ENCODE data around the gene LIPI.

Gene LIPI

DNA sequence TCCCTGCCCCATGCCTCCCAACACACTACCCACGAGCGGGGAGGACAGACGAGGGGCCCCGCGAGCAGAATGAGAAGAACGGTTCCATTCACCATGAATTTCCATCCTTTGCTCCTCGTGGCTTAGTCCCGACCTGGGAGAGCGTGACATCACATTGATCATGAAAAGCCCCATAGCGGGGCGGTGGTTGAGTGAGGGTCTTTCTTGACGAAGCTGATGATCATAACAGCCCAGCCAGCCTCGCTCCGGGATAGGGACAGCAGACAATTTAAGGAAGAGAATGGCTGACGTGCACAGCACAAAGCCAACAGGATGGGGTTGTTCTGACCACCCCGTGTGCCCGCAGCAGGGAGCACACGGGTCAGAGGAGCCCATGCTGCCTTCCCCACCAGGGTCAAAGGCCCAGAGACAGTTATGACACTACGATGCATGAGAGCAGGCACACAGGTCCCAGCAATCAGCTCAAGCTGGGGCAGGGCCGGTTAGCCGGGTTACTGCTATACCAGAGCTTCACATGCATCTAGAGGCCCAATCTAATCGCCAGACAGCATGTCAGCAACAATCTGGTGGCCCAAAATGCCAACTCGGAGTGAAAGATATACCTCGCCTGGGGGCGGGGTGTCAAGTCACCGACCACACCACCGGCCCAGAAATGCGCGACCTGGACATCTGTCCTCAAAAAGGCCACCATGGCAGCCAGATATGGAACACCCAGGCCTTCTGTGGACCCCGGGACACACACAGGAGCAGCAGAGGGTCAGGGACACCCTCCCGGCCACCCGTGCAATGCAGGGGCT, 135.2 kb downstream of the LIPI start:
- Histone ChIP-seq H3K27ac (ENCODE audit: low read depth, low read length, poor library complexity, severe bottlenecking) (no peak overlapping the region), H3K9me2 (ENCODE audit: low read depth, low read length) (no peaks in the 10 kb centered on the region), H3K36me3 (ENCODE audit: insufficient read depth, low read length) (no peaks in the 10 kb centered on the region), H3K27me3 (ENCODE audit: insufficient read depth, low read length) (no peaks in the 10 kb centered on the region), H4K20me1 (ENCODE audit: insufficient read depth, low read length) (no peaks in the 10 kb centered on the region), H3K9me3 (ENCODE audit: low read length) (no peaks in the 10 kb centered on the region), H3F3A (ENCODE audit: insufficient read depth, low read length) (no peaks in the 10 kb centered on the region), H3K9ac (ENCODE audit: low read length) (no peak overlapping the region), H3K79me2 (ENCODE audit: insufficient read depth, low read length) (no peaks in the 10 kb centered on the region), H3K4me3 (ENCODE audit: low read depth, low read length, poor library complexity, severe bottlenecking) (no peak overlapping the region), H2AFZ (ENCODE audit: low read length) (no peak overlapping the region), H3K4me2 (ENCODE audit: low read length) (no peak overlapping the region), H3K4me1 (ENCODE audit: insufficient read depth, low read length, severe bottlenecking) (no peaks in the 10 kb centered on the region)
- TF ChIP-seq, protein P1, sequence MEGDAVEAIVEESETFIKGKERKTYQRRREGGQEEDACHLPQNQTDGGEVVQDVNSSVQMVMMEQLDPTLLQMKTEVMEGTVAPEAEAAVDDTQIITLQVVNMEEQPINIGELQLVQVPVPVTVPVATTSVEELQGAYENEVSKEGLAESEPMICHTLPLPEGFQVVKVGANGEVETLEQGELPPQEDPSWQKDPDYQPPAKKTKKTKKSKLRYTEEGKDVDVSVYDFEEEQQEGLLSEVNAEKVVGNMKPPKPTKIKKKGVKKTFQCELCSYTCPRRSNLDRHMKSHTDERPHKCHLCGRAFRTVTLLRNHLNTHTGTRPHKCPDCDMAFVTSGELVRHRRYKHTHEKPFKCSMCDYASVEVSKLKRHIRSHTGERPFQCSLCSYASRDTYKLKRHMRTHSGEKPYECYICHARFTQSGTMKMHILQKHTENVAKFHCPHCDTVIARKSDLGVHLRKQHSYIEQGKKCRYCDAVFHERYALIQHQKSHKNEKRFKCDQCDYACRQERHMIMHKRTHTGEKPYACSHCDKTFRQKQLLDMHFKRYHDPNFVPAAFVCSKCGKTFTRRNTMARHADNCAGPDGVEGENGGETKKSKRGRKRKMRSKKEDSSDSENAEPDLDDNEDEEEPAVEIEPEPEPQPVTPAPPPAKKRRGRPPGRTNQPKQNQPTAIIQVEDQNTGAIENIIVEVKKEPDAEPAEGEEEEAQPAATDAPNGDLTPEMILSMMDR (IDR thresholded peaks at IDR 0.05; ENCODE audit: low read length), result no peak
- no peak for TF ChIP-seq EZH2 (IDR thresholded peaks at IDR 0.05; ENCODE audit: borderline replicate concordance, low read length)

DNA sequence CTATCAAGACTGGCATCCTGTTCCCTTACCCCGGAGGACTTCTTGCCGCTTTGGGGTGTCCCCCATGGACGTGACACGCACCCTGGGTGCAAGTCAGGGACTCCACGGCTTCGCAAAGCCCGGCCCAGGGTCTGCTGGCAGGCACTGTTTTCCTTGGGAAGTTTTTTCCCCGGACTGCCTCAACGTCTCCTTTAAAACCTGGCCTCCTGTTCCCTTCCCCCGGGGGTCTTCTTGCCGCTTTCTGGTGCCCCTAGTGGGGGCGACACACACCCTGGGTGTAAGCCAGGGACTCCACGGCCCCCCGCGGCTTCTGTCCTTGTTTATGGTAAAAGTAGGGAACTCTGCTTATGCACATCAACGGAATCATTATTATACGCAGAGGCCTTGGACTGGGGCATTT, 136.6 kb downstream of the LIPI start:
- H3K9me2 ChIP-seq (ENCODE audit: low read depth, low read length), result no peaks in the 10 kb centered on the region
- no peaks in the 10 kb centered on the region for H4K20me1 ChIP-seq (ENCODE audit: insufficient read depth, low read length)
- no peak overlapping the region for H3K27ac ChIP-seq (ENCODE audit: low read depth, low read length, poor library complexity, severe bottlenecking)
- no peak overlapping the region for H3K9ac ChIP-seq (ENCODE audit: low read length)
- no peak overlapping the region for H3K4me2 ChIP-seq (ENCODE audit: low read length)
- no peak for TF ChIP-seq EZH2 (IDR thresholded peaks at IDR 0.05; ENCODE audit: borderline replicate concordance, low read length)
- TF ChIP-seq, protein P1 (IDR thresholded peaks at IDR 0.05; ENCODE audit: low read length), result no peak
- H3K9me3 ChIP-seq (ENCODE audit: low read length), result no peaks in the 10 kb centered on the region
- no peak overlapping the region for H3K4me3 ChIP-seq (ENCODE audit: low read depth, low read length, poor library complexity, severe bottlenecking)
- H2AFZ ChIP-seq (ENCODE audit: low read length), result no peak overlapping the region
- no peaks in the 10 kb centered on the region for H3K27me3 ChIP-seq (ENCODE audit: insufficient read depth, low read length)
- H3K36me3 ChIP-seq (ENCODE audit: insufficient read depth, low read length), result no peaks in the 10 kb centered on the region
- no peaks in the 10 kb centered on the region for H3K79me2 ChIP-seq (ENCODE audit: insufficient read depth, low read length)
- no peaks in the 10 kb centered on the region for H3F3A ChIP-seq (ENCODE audit: insufficient read depth, low read length)
- H3K4me1 ChIP-seq (ENCODE audit: insufficient read depth, low read length, severe bottlenecking), result no peaks in the 10 kb centered on the region

DNA sequence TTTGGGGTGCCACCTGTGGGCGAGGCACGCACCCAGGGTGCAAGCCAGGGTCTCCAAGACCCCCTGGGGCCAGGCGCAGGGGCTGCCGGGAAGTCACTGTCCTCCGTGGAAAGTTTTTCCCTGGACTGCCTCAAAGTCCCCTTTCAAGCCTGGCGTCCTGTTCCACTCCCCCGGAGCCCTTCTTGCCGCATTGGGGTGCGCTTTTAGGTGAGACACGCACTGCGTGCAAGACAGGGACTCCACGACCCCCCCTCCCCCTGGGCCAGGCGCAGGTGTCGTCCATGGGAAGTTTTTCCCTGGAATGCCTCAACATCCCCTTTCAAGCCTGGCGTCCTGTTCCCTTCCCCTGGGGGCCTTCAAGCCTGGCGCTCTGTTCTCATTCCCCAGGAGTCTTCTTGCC, 137.1 kb downstream of the LIPI start:
- no peak overlapping the region for H3K4me2 ChIP-seq (ENCODE audit: low read length)
- no peak overlapping the region for H2AFZ ChIP-seq (ENCODE audit: low read length)
- no peak overlapping the region for H3K9ac ChIP-seq (ENCODE audit: low read length)
- TF ChIP-seq EZH2 (IDR thresholded peaks at IDR 0.05; ENCODE audit: borderline replicate concordance, low read length), result no peak
- TF ChIP-seq, protein P1 (IDR thresholded peaks at IDR 0.05; ENCODE audit: low read length), result no peak; the same call in 1 of the 2 replicates
- no peak overlapping the region for H3K4me3 ChIP-seq (ENCODE audit: low read depth, low read length, poor library complexity, severe bottlenecking)
- no peaks in the 10 kb centered on the region for H4K20me1 ChIP-seq (ENCODE audit: insufficient read depth, low read length)
- no peaks in the 10 kb centered on the region for H3K27me3 ChIP-seq (ENCODE audit: insufficient read depth, low read length)
- no peaks in the 10 kb centered on the region for H3K36me3 ChIP-seq (ENCODE audit: insufficient read depth, low read length)
- H3K9me2 ChIP-seq (ENCODE audit: low read depth, low read length), result no peaks in the 10 kb centered on the region
- no peaks in the 10 kb centered on the region for H3K79me2 ChIP-seq (ENCODE audit: insufficient read depth, low read length)
- no peaks in the 10 kb centered on the region for H3K9me3 ChIP-seq (ENCODE audit: low read length)
- no peaks in the 10 kb centered on the region for H3F3A ChIP-seq (ENCODE audit: insufficient read depth, low read length)
- no peak overlapping the region for H3K27ac ChIP-seq (ENCODE audit: low read depth, low read length, poor library complexity, severe bottlenecking)
- H3K4me1 ChIP-seq (ENCODE audit: insufficient read depth, low read length, severe bottlenecking), result no peaks in the 10 kb centered on the region

All from OCI-LY1 (cell line).